Body of pancreas (tissue), 4 donors: ENCODE results near the gene SLC26A6. TPM values are rescaled to one million over a fixed set of nuclear protein-coding genes. Genes with fewer than 3 reads are reported as not detected.

ENCODE experiments used
- ATAC-seq: fragments of 150-250 bp; one replicate; pipeline ENCODE4 v1.9.1; 2016
- DNase-seq, 4 donors: peaks; one replicate each; pipeline ENCODE4 v3.0.0-alpha.2; 2019
- H3K27ac ChIP-seq, 4 donors: fragments of 200-600 bp; sonication (generic); 1 replicate in 3 of 4; 2 replicates in 1 of 4; pipeline versions ENCODE4 v1.5.1 to v1.6.1; 2016 to 2019; ENCODE audit warnings: mild to moderate bottlenecking in 1 of 4, mixed read lengths in 1 of 4, moderate library complexity in 1 of 4
- H3K27me3 ChIP-seq, 2 donors: fragments of 200-600 bp; sonication (generic); one replicate each; pipeline ENCODE4 v1.6.0; 2016; ENCODE audit warnings: mild to moderate bottlenecking in 1 of 2
- H3K36me3 ChIP-seq, 2 donors: fragments of 200-600 bp; sonication (generic); replicated peaks in 1 of 2; 2 replicates each; pipeline ENCODE4 v1.5.1; 2016; ENCODE audit warnings: low read depth in 2 of 2; ENCODE audit not compliant: insufficient read depth in 1 of 2
- H3K4me1 ChIP-seq: fragments of 200-600 bp; sonication (generic); one replicate; pipeline ENCODE4 v1.6.0; 2016
- H3K4me3 ChIP-seq, 2 donors: fragments of 200-600 bp; sonication (generic); 1 replicate in 1 of 2; 2 replicates in 1 of 2; pipeline ENCODE4 v1.5.1; 2016 to 2019
- H3K9me3 ChIP-seq, 3 donors: fragments of 200-600 bp; sonication (generic); 1 replicate in 2 of 3; 2 replicates in 1 of 3; pipeline ENCODE4 v1.5.1; 2016
- POLR2A ChIP-seq, 3 donors: fragments of 450-650 bp; IDR thresholded peaks; one replicate each; pipeline ENCODE4 v1.6.1; 2016; ENCODE audit warnings: antibody characterized with exemption in 3 of 3, mild to moderate bottlenecking in 2 of 3
- WGBS, 2 donors: methylation state at CpG; one replicate each; pipeline ENCODE4 v1.1.5; 2017; 5-methylcytosine and 5-hydroxymethylcytosine counted together
- intact Hi-C: fragments of 100-400 bp; cut with DNase I; formaldehyde crosslinking; loops from one replicate; pipeline ENCODE4 v1.15.1; 2023
- total RNA-seq, 2 donors: library from RNA; depleted of rRNA; stranded (reverse); fragments of >200 nt; gene quantifications; one replicate each; pipeline ENCODE4 v1.1.0, GENCODE V29; 2016
- TF ChIP-seq, protein P1 (sequence below), 7 experiments: fragments of 450-650 bp in 4 of 7; fragments of 200-600 bp in 3 of 7; sonication (generic) in 3 of 7; IDR thresholded peaks; one replicate each; pipeline ENCODE4 v1.5.1; 2016 to 2019; ENCODE audit warnings: antibody characterized with exemption in 7 of 7

SLC26A6 gene
- total RNA-seq, 2 donors from 2014 or later: 17.8 to 35.0 TPM

DNA sequence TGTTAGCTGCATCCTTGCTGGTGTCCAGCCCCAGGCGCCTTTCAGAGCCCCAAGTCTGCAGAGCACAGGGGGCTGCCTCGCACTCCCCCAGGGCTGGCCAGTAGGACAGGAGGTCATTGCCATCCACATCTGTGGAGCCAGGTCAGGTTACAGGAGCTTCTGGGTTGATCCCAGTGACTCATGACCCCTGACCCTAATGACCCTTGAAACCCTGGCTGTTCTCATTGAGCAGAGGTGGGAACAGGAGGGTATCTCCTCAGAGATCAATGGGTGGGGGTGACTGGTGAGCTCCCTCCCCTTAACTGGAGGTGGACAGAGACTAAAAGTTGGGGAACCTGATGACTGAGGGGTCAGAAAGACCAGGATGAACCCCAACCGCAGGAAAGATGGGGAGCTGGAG, 6.1 kb upstream of the SLC26A6 start:
- ATAC-seq (no peak), DNase-seq (no peak)
- TF ChIP-seq POLR2A (IDR thresholded peaks at IDR 0.05): no peak
- Histone ChIP-seq H3K4me1 (peaks cover 3% of the 10 kb centered on the region), H3K36me3 (no peaks in the 10 kb centered on the region), H3K27ac (no peak overlapping the region), H3K4me3 (no peak overlapping the region), H3K9me3 (no peaks in the 10 kb centered on the region), H3K27me3 (no peaks in the 10 kb centered on the region)
- intact Hi-C loops: no loop called here
- 91 to 100% methylated on average over 1 to 3 of the region's 3 CpGs for WGBS, 2 donors

DNA sequence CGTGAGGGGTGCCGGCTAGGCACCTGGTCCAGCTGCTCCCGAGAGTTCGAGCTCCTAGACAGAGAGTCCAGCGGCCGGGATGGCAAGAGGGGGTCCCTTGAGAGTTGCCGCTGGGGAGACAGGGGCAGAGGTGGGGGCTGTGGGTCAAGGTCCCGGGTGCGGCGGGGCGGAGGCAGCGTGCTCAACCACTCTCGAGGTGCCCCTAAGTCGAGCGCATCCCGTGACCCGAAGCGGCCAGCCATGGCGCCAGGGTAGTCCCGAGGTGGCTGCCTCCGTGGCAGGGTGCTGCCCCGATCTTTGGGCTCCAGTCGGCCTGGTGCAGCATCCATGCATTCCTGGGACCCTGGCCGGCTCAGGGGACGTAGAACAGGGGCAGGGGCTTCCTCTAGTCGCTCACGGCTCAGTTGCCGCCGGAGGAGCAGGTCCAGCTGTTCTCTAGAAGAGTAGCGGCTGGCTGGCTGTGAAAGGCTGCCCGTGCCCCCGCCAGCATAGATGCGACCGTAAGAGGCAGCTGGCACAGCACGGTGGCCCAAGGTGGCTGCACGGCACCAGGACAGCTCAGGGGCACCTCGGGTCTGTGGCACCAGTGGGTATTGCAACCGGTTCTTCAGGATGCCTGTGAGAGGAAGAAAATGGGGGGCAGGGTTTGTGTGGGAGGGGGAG, 4.8 kb upstream of the SLC26A6 start:
- H3K9me3 ChIP-seq: no peaks in the 10 kb centered on the region
- no peaks in the 10 kb centered on the region for H3K36me3 ChIP-seq
- 85 to 92% methylated on average over 19 to 24 of the region's 38 CpGs for WGBS, 2 donors
- TF ChIP-seq POLR2A (IDR thresholded peaks at IDR 0.05): no peak
- TF ChIP-seq, protein P1, sequence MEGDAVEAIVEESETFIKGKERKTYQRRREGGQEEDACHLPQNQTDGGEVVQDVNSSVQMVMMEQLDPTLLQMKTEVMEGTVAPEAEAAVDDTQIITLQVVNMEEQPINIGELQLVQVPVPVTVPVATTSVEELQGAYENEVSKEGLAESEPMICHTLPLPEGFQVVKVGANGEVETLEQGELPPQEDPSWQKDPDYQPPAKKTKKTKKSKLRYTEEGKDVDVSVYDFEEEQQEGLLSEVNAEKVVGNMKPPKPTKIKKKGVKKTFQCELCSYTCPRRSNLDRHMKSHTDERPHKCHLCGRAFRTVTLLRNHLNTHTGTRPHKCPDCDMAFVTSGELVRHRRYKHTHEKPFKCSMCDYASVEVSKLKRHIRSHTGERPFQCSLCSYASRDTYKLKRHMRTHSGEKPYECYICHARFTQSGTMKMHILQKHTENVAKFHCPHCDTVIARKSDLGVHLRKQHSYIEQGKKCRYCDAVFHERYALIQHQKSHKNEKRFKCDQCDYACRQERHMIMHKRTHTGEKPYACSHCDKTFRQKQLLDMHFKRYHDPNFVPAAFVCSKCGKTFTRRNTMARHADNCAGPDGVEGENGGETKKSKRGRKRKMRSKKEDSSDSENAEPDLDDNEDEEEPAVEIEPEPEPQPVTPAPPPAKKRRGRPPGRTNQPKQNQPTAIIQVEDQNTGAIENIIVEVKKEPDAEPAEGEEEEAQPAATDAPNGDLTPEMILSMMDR (IDR thresholded peaks at IDR 0.05): no peak
- H3K27me3 ChIP-seq: no peaks in the 10 kb centered on the region
- H3K4me3 ChIP-seq: no peak overlapping the region
- DNase-seq (no peak), ATAC-seq (no peak)
- H3K27ac ChIP-seq: no peak overlapping the region
- H3K4me1 ChIP-seq: peaks cover 11% of the 10 kb centered on the region
- intact Hi-C loops: no loop called here

DNA sequence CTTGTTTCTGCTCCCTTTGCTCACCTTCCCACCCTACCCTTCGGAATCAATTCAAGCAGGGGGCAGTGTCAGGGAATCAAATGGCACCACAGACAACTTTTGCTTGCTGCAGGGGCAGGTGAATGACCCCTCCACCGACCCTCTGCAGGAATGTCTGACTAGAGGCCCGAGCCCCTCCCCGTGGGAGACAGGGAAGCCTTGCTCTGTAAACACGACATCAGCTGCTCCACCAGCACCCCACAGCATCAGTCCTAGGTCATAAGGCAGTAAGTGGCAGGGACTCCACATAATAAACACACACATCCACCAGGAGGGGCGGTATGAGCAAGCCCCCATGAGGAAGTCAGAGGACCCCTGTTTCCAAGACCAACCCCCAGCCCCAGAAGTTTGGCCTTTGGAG, 2.0 kb upstream of the SLC26A6 start:
- Histone ChIP-seq H3K27ac (no peak overlapping the region), H3K4me3 (no peak overlapping the region), H3K9me3 (no peaks in the 10 kb centered on the region), H3K27me3 (no peaks in the 10 kb centered on the region), H3K4me1 (peaks cover 19% of the 10 kb centered on the region), H3K36me3 (no peaks in the 10 kb centered on the region)
- WGBS, 2 donors: 54 to 67% methylated on average over 5 to 6 of the region's 6 CpGs
- no peak for TF ChIP-seq POLR2A (IDR thresholded peaks at IDR 0.05)
- TF ChIP-seq, protein P1 (IDR thresholded peaks at IDR 0.05): no peak
- ATAC-seq (no peak), DNase-seq (no peak)
- intact Hi-C loops: no loop called here

- intact Hi-C loops: no loop called here
- no peaks in the 10 kb centered on the region for H3K36me3 ChIP-seq
- no peak for TF ChIP-seq POLR2A (IDR thresholded peaks at IDR 0.05)
- TF ChIP-seq, protein P1 (IDR thresholded peaks at IDR 0.05): no peak
- H3K27me3 ChIP-seq: no peaks in the 10 kb centered on the region
- ATAC-seq (no peak), DNase-seq (no peak)
- peaks cover 19% of the 10 kb centered on the region for H3K4me1 ChIP-seq
- no peaks in the 10 kb centered on the region for H3K9me3 ChIP-seq
- H3K27ac ChIP-seq: peak overlapping the region in 3 of 4 donors; percentile 57 to 72 (median 67)
- WGBS, 2 donors: 39 to 48% methylated on average over 8 to 10 of the region's 10 CpGs
- peak overlapping the region; percentile 30 to 44 for H3K4me3 ChIP-seq
Observed at GRCh38 chr3:48636149-48636655, 941 bp upstream of the SLC26A6 start.

DNA sequence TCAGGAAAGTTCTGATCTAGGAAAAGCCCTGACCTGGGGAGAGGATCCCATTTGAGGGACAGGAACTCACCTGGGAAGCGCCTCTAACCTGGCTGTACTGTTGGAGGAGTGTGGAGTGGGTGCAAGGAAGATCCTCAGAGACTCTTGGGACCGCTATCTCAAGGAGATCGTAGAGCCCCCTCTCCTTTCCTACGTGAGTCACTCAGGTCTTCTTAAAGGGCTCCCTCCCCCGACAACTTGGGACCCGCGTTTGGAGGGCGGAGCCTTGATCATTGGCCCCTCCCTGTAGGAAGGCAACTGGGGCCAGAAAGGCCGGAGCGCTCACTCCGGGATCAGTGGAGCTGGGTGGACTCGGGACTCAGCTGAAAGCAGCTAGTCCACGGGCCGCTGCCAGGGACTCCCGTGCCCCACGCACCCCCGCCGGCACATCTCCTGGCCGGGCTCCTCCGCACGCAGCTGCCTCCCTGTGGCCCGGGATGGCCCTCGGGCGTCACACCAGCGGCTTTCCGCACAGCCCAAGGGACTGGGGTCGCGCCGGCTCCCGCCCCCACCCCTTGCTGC, 520 bp downstream of the SLC26A6 start:
- TF ChIP-seq, protein P1 (IDR thresholded peaks at IDR 0.05): no peak
- TF ChIP-seq POLR2A (IDR thresholded peaks at IDR 0.05): no peak
- Histone ChIP-seq H3K27ac (peak overlapping the region; percentile 37 to 72 (median 62)), H3K36me3 (no peaks in the 10 kb centered on the region), H3K27me3 (no peaks in the 10 kb centered on the region), H3K4me3 (peak overlapping the region; percentile 80 to 88), H3K9me3 (no peaks in the 10 kb centered on the region), H3K4me1 (peaks cover 19% of the 10 kb centered on the region)
- DNase-seq: peak; percentile 48 to 60 (median 50)
- intact Hi-C loops: no loop called here
- peak; percentile 8 for ATAC-seq
- 4 to 43% methylated on average over 2 to 29 of the region's 30 CpGs for WGBS, 2 donors
